RWPE1 (cell line): ENCODE data around the gene HEXIM2.

Experiments used
- CTCF ChIA-PET: fragments of 350-600 bp; sonication (Branson Sonifier 250); formaldehyde crosslinking; extraction: SDS; loops from one replicate; lab custom pipeline; 2021; lab: Yijun Ruan, JAX
- POLR2A ChIA-PET: fragments of 400-600 bp; formaldehyde crosslinking; extraction: SDS; loops from one replicate; lab custom pipeline; 2020; ENCODE audit warnings: antibody characterized with exemption; ENCODE audit not compliant: low non-redundant PET; lab: Yijun Ruan, JAX
- DNase-seq: peaks from one replicate; pipeline ENCODE4 v3.0.0; 2012; ENCODE audit warnings: low spot score
- H3K27ac ChIP-seq: fragments of 450-650 bp; 2 replicates; pipeline ENCODE4 v1.5.1; 2017
- TF ChIP-seq, protein P1 (sequence below): fragments of 450-650 bp; conservative IDR thresholded peaks from 2 replicates; pipeline ENCODE4 v1.5.1; 2017; ENCODE audit warnings: low read depth, mild to moderate bottlenecking

Gene HEXIM2

DNA sequence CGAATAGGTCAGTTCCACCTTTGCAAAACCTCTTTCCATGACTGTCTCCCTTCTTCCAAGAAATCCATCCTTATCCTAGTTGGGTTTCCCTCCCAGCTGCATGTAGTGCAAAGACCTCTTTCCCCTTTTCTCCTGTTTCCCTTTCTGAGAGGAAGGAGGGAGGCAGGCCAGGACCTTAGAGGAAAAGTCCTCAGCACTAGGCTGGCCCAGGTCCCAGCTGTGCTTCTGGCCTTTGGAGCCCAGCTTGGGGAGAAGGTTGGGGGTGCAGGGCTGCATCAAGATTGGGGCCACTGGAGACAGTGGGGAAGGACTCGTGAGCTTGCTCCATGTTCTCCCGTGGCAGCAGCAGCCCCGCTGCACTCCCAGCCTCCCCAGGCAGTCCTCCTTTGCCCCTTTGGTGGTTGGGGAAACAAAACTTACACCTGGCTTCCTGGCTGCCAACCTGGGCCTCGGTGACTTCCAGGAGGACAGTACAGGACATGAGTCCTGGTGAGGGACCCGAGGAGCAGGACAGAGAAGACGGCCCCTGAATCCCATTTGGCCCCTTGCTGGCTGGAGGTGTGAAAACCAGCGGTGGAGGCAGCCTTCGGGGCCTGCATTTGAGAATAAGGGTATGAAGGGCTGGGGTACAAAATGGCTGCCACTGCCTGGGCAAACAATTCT, 481 bp downstream of the HEXIM2 start:
- no peak for DNase-seq
- H3K27ac ChIP-seq, result peak overlapping the region; percentile 95
- TF ChIP-seq, protein P1, sequence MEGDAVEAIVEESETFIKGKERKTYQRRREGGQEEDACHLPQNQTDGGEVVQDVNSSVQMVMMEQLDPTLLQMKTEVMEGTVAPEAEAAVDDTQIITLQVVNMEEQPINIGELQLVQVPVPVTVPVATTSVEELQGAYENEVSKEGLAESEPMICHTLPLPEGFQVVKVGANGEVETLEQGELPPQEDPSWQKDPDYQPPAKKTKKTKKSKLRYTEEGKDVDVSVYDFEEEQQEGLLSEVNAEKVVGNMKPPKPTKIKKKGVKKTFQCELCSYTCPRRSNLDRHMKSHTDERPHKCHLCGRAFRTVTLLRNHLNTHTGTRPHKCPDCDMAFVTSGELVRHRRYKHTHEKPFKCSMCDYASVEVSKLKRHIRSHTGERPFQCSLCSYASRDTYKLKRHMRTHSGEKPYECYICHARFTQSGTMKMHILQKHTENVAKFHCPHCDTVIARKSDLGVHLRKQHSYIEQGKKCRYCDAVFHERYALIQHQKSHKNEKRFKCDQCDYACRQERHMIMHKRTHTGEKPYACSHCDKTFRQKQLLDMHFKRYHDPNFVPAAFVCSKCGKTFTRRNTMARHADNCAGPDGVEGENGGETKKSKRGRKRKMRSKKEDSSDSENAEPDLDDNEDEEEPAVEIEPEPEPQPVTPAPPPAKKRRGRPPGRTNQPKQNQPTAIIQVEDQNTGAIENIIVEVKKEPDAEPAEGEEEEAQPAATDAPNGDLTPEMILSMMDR, result no peak
- ChIA-PET CTCF (interaction anchor here (0.7 to 4.7 kb wide), 5 partner anchors 11 to 231 kb away, joined by 3 to 30 read pairs (median 7); partner anchors contain the start of genes ACBD4 and HEXIM1), POLR2A (interaction anchor here (0.6 to 2.5 kb wide), 5 partner anchors 10 to 33 kb away, joined by 7 to 40 read pairs (median 11); partner anchors contain the start of gene HEXIM1)

DNA sequence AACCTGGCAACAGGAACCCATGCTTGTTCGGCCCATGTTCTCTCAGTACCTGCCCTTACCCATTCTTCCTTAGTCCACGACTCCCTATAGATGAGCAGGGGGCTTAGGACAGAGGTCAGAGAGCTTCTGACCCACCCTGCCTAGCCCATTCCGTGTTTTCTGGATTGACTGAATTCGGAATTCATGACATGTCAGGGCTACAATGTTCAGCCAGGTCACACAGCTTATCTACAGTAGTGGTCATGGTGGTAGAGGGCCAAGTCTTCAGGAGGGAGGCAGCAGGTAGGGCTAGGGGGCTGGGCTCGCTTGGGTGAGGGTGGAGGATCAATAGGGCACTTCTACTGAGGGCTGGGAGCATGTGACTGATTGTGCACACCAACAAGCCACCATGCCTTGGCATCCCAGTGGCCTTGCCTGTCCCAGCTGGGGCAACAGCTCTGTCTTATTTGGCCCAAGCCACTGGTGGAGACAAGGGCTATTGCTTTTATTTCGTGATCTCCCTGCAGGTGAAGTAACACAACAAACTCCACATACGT, 3.1 kb downstream of the HEXIM2 start:
- ChIA-PET CTCF (interaction anchor here (0.7 kb wide), 1 partner anchor 42 kb away, joined by 3 read pairs; no protein-coding TSS in a partner anchor), POLR2A (no interaction called here)
- peak overlapping the region; percentile 29 for H3K27ac ChIP-seq
- TF ChIP-seq, protein P1, result no peak
- no peak for DNase-seq

DNA sequence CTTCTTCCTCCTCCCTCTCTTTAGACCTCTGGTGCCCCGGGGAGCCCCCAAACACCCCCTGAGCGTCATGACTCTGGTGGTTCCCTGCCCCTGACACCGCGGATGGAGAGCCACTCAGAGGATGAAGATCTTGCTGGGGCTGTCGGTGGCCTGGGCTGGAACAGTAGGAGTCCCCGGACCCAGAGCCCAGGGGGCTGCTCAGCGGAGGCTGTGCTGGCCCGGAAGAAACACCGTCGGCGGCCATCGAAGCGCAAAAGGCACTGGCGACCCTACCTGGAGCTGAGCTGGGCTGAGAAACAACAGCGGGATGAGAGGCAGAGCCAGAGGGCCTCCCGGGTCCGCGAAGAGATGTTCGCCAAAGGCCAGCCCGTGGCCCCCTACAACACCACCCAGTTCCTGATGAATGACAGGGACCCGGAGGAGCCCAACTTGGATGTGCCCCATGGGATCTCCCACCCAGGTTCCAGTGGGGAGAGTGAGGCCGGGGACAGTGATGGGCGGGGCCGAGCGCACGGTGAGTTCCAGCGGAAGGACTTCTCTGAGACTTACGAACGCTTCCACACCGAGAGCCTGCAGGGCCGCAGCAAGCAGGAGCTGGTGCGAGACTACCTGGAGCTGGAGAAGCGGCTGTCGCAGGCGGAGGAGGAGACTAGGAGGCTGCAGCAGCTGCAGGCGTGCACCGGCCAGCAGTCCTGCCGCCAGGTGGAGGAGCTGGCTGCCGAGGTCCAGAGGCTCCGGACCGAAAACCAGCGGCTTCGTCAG, 7.5 kb downstream of the HEXIM2 start:
- DNase-seq, result no peak
- TF ChIP-seq, protein P1, result no peak
- peak overlapping the region; percentile 100 for H3K27ac ChIP-seq
- ChIA-PET CTCF (interaction anchor here (0.6 to 1.6 kb wide), 3 partner anchors 28 to 882 kb away, joined by 3 to 8 read pairs (median 5); partner anchors contain the start of gene ACBD4), POLR2A (no interaction called here)

DNA sequence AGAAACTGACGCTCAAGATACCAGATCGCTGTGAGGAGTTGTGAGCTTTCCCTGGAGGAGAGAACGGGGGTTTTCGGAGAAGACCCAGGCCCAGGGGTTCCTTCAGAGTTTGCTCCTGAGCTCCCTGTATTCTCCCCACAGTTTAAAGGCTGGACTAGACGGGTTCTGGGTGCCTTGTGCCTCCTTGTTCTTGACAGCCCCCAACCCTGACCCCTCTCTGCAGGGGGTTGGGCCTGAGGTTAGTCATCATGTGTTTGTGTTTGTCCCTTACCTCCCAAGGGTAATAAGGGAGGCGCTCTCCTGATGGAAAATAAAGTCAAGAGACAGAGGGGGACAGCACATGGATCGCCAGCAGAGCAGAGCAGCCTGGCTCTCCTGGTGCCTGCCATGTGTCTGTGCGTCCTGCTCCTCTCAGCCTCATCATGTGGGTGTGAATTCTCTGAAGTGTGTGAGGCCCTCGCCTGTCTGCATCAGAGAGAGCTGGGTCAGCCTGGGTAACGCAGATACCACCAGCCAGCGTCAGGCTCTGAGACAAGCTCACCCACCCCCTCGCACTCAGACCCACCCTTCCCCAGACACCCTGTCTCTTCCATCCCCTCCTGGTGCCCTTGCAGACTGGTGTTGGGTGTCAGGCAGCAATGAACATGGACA, 8.7 kb downstream of the HEXIM2 start:
- TF ChIP-seq, protein P1, result no peak
- POLR2A ChIA-PET, result interaction anchor here (3.0 to 3.6 kb wide), 3 partner anchors 9 to 21 kb away, joined by 14 to 51 read pairs (median 40); partner anchors contain the start of genes HEXIM1 and HEXIM2
- H3K27ac ChIP-seq, result peak overlapping the region; percentile 100
- DNase-seq, result no peak
- CTCF ChIA-PET, result interaction anchor here (1.6 to 3.8 kb wide), 2 partner anchors 27 to 35 kb away, joined by 8 to 27 read pairs; partner anchors contain the start of gene ACBD4

DNA sequence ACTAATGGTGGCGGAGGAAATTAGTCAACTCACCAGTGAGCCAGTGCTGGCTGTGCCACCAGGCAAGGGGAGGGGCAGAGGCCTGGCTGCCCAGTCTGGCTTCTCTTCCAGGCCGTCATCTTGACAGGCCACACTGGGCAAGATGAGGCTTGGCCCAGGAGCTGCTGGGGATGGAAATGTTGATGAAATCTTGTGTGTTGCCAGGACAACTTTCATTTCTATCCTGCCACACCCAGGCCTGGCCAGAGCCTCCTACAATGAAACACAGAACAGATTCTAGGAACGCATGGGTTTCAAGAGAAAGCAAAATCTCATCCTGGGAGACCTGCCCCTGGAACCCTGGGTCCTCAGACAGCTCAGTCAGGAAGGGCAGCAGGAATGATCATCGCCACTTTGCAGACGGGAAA, 9.3 kb downstream of the HEXIM2 start:
- TF ChIP-seq, protein P1, result no peak
- peak; percentile 92 for DNase-seq
- H3K27ac ChIP-seq, result peak overlapping the region; percentile 100
- POLR2A ChIA-PET, result interaction anchor here (0.5 to 3.6 kb wide), 5 partner anchors 10 to 37 kb away, joined by 4 to 51 read pairs (median 14); partner anchors contain the start of genes HEXIM1 and HEXIM2
- CTCF ChIA-PET, result interaction anchor here (0.5 to 3.8 kb wide), 5 partner anchors 18 to 44 kb away, joined by 3 to 27 read pairs (median 6); partner anchors contain the start of gene HEXIM1
